ENCODE results near the gene UCHL3. TPM values are rescaled to one million over a fixed set of nuclear protein-coding genes. Genes with fewer than 3 reads are reported as not detected.

Gene UCHL3
- total RNA-seq, 4 donors from 2014 or later = 30.6 to 65.1 (median 46.7) TPM

- H3K4me3 ChIP-seq (ENCODE audit: low read depth, poor library complexity, severe bottlenecking) = no peak overlapping the region
- intact Hi-C loops (cut with DNase I; ENCODE audit: low total_unique reads) = no loop called here
- TF ChIP-seq POLR2A (IDR thresholded peaks at IDR 0.05) (no peak), CTCF (IDR thresholded peaks at IDR 0.05) (no peak)
- 0% methylated on average over 1 of the region's 1 CpG for WGBS, 2 donors
- DNase-seq (ENCODE audit: low spot score in 2 of 2) = no peak
Observed at GRCh38 chr13:75618308-75618707, 68.7 kb downstream of the UCHL3 start.

- 49 to 57% methylated on average over 1 of the region's 1 CpG for WGBS, 2 donors
- intact Hi-C loops (cut with DNase I; ENCODE audit: low total_unique reads) = no loop called here
- no peak overlapping the region for H3K4me3 ChIP-seq (ENCODE audit: low read depth, poor library complexity, severe bottlenecking)
- no peak for TF ChIP-seq CTCF (IDR thresholded peaks at IDR 0.05)
- TF ChIP-seq POLR2A (IDR thresholded peaks at IDR 0.05) = no peak
- no peak for DNase-seq (ENCODE audit: low spot score in 2 of 2)
Observed at GRCh38 chr13:75620020-75620419, 70.4 kb downstream of the UCHL3 start.

- 64 to 68% methylated on average over 2 of the region's 2 CpGs for WGBS, 2 donors
- intact Hi-C loops (cut with DNase I; ENCODE audit: low total_unique reads) = no loop called here
- TF ChIP-seq CTCF (IDR thresholded peaks at IDR 0.05) = no peak
- TF ChIP-seq POLR2A (IDR thresholded peaks at IDR 0.05) = no peak
- no peak overlapping the region for H3K4me3 ChIP-seq (ENCODE audit: low read depth, poor library complexity, severe bottlenecking)
- no peak for DNase-seq (ENCODE audit: low spot score in 2 of 2)
Observed at GRCh38 chr13:75621147-75621546, 71.6 kb downstream of the UCHL3 start.

- 80 to 81% methylated on average over 4 of the region's 4 CpGs for WGBS, 2 donors
- DNase-seq (ENCODE audit: low spot score in 2 of 2) = no peak
- TF ChIP-seq POLR2A (IDR thresholded peaks at IDR 0.05) = no peak
- TF ChIP-seq CTCF (IDR thresholded peaks at IDR 0.05) = no peak
- intact Hi-C loops (cut with DNase I; ENCODE audit: low total_unique reads) = no loop called here
- H3K4me3 ChIP-seq (ENCODE audit: low read depth, poor library complexity, severe bottlenecking) = no peak overlapping the region
Observed at GRCh38 chr13:75628801-75629200, 79.2 kb downstream of the UCHL3 start.

GRCh38 chr13:75633285-75633684, 83.7 kb downstream of the UCHL3 start:
- TF ChIP-seq POLR2A (IDR thresholded peaks at IDR 0.05) (no peak), CTCF (IDR thresholded peaks at IDR 0.05) (no peak)
- 20 to 27% methylated on average over 2 of the region's 2 CpGs for WGBS, 2 donors
- H3K4me3 ChIP-seq (ENCODE audit: low read depth, poor library complexity, severe bottlenecking) = no peak overlapping the region
- intact Hi-C loops (cut with DNase I; ENCODE audit: low total_unique reads) = no loop called here
- no peak for DNase-seq (ENCODE audit: low spot score in 2 of 2)

- WGBS, 2 donors = 25 to 39% methylated on average over 22 to 29 of the region's 49 CpGs
- peak overlapping the region; percentile 38 for H3K4me3 ChIP-seq (ENCODE audit: low read depth, poor library complexity, severe bottlenecking)
- peak in 1 of 2 donors; percentile 87 for DNase-seq (ENCODE audit: low spot score in 2 of 2)
- intact Hi-C loops (cut with DNase I; ENCODE audit: low total_unique reads) = loop anchor here (2.0 kb wide), 1 partner anchor 48 kb away; no protein-coding TSS in a partner anchor
- TF ChIP-seq POLR2A (IDR thresholded peaks at IDR 0.05) (no peak), CTCF (IDR thresholded peaks at IDR 0.05) (no peak)
Observed at GRCh38 chr13:75635101-75635827, 85.7 kb downstream of the UCHL3 start.

Data from lower leg skin (tissue), 4 donors.